NCI-H524 treated with DMSO at 0.1 percent for 48 hours (cell line): ENCODE measurements around the gene PRSS57.

ENCODE experiments used
- DNase-seq: peaks from one replicate; lab custom pipeline; 2025; lab: John Stamatoyannopoulos, UW

Gene PRSS57

GRCh38 chr19:694481-695351 lies 536 bp downstream of the PRSS57 start:
- no peak for DNase-seq

- no peak for DNase-seq
Observed at GRCh38 chr19:690203-690602, 5.0 kb downstream of the PRSS57 start.

- DNase-seq = no peak
Observed at GRCh38 chr19:688992-689391, 6.3 kb downstream of the PRSS57 start.

GRCh38 chr19:688214-688613 lies 7.0 kb downstream of the PRSS57 start:
- DNase-seq = no peak

GRCh38 chr19:687569-688166 lies 7.6 kb downstream of the PRSS57 start:
- DNase-seq = no peak

GRCh38 chr19:686589-687297 lies 8.5 kb downstream of the PRSS57 start:
- no peak for DNase-seq

- DNase-seq = no peak
Observed at GRCh38 chr19:685454-685931, 9.8 kb downstream of the PRSS57 start.

- DNase-seq = no peak
Observed at GRCh38 chr19:682678-683320, 12.5 kb downstream of the PRSS57 start.

GRCh38 chr19:681029-682019 lies 13.9 kb downstream of the PRSS57 start:
- no peak for DNase-seq

- peak; percentile 57 for DNase-seq
Observed at GRCh38 chr19:680287-681028, 14.8 kb downstream of the PRSS57 start.

- DNase-seq = no peak
Observed at GRCh38 chr19:679418-680286, 15.6 kb downstream of the PRSS57 start.

- DNase-seq = no peak
Observed at GRCh38 chr19:678791-679388, 16.4 kb downstream of the PRSS57 start.

GRCh38 chr19:677601-678436 lies 17.4 kb downstream of the PRSS57 start:
- DNase-seq = no peak

- no peak for DNase-seq
Observed at GRCh38 chr19:677201-677600, 18.1 kb downstream of the PRSS57 start.

- no peak for DNase-seq
Observed at GRCh38 chr19:676339-677105, 18.7 kb downstream of the PRSS57 start, which contains the start of gene FSTL3. Gene FSTL3, plus strand, starts transcription at chr19:676392. Its CDS starts 32 bp downstream, at chr19:676424.

- DNase-seq = no peak
Observed at GRCh38 chr19:676007-676338, 19.3 kb downstream of the PRSS57 start.
